Left ventricle myocardium inferior (tissue), 1 donor: ENCODE results near the gene CANT1. TPM values are rescaled to one million over a fixed set of nuclear protein-coding genes. Genes with fewer than 3 reads are reported as not detected.
A peak's percentile ranks its signal among the peaks of the same experiment; 100 is the strongest.

Source experiments
- DNase-seq: peaks from one replicate; pipeline ENCODE4 v3.0.0-alpha.2; 2020
- H3K27ac ChIP-seq: fragments of 200-600 bp; replicated peaks from 2 replicates; pipeline ENCODE4 v1.8.0; 2021
- H3K27me3 ChIP-seq: fragments of 200-600 bp; 2 replicates; pipeline ENCODE4 v1.8.0; 2021; ENCODE audit warnings: low read depth
- H3K36me3 ChIP-seq: fragments of 200-600 bp; 2 replicates; pipeline ENCODE4 v1.8.0; 2021
- H3K4me1 ChIP-seq: fragments of 200-600 bp; 2 replicates; pipeline ENCODE4 v1.8.0; 2021
- H3K4me3 ChIP-seq: fragments of 200-600 bp; 2 replicates; pipeline ENCODE4 v1.8.0; 2021; ENCODE audit warnings: mild to moderate bottlenecking, moderate library complexity
- H3K9me3 ChIP-seq: fragments of 200-600 bp; replicated peaks from 2 replicates; pipeline ENCODE4 v1.8.0; 2021
- intact Hi-C: fragments of 100-400 bp; cut with micrococcal nuclease; formaldehyde crosslinking; loops from one replicate; pipeline ENCODE4 v1.11.0; 2022
- total RNA-seq: library from RNA; stranded (reverse); fragmentation: NEBNext Ultra II Directional; extraction: Animal tissue kit (Norgen Biotek cat#: 25700); gene quantifications from one replicate; pipeline ENCODE4 v1.2.1, GENCODE V29; 2021
- TF ChIP-seq, protein P1 (sequence below): fragments of 200-600 bp; IDR thresholded peaks from 2 replicates; pipeline ENCODE4 v1.8.0; 2021; ENCODE audit warnings: antibody characterized with exemption, mild to moderate bottlenecking, borderline replicate concordance
- donor health status: DM: no; HTN: yes; CAD: no; lungs with severe emphysema.

Gene CANT1
- total RNA-seq, 1 donor from 2014 or later: 24.2 TPM

DNA sequence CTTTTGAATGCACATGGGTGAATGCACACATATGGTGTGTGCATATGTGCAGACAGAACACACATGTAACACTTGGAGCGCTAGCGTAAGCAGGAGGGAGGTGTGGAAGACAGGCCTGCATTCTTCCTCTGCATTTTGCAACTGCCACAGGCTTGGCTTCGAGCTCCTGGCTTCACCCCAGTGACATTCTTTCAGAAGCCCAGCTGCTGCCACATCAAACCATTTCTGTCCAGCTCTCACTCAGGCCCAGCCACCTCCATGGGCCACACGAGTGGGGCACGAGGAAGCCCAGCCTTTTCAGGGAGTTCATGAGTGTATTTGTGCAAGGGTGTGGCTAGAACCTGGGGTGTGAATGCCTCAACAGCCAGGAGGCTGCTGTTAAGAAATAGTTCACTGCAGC is 48.6 kb downstream of the CANT1 start:
- peak; percentile 48 for DNase-seq
- H3K9me3 ChIP-seq: no peaks in the 10 kb centered on the region
- intact Hi-C loops: no loop called here
- peaks cover 11% of the 10 kb centered on the region for H3K4me1 ChIP-seq
- TF ChIP-seq, protein P1, sequence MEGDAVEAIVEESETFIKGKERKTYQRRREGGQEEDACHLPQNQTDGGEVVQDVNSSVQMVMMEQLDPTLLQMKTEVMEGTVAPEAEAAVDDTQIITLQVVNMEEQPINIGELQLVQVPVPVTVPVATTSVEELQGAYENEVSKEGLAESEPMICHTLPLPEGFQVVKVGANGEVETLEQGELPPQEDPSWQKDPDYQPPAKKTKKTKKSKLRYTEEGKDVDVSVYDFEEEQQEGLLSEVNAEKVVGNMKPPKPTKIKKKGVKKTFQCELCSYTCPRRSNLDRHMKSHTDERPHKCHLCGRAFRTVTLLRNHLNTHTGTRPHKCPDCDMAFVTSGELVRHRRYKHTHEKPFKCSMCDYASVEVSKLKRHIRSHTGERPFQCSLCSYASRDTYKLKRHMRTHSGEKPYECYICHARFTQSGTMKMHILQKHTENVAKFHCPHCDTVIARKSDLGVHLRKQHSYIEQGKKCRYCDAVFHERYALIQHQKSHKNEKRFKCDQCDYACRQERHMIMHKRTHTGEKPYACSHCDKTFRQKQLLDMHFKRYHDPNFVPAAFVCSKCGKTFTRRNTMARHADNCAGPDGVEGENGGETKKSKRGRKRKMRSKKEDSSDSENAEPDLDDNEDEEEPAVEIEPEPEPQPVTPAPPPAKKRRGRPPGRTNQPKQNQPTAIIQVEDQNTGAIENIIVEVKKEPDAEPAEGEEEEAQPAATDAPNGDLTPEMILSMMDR: no peak
- no peaks in the 10 kb centered on the region for H3K36me3 ChIP-seq
- peak overlapping the region; percentile 70 for H3K27ac ChIP-seq
- no peaks in the 10 kb centered on the region for H3K27me3 ChIP-seq
- H3K4me3 ChIP-seq: no peak overlapping the region

DNA sequence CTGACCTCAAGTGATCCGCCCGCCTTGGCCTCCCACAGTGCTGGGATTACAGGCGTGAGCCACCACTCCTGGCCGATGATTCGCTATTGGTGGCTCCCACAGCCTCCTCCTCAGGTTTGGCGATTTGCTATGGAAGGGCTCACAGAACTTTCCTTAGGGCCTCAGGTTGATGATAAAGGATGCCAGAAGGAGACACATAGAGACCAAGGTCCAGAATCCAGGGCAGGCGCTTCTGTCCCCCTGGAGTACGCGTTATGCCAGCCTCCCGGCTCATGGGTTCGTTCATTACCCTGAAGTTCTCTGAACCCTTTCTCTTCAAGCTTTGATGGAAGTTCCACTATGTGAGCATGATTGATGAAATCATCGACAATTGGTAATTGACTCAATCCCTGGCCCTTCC is 49.8 kb downstream of the CANT1 start:
- H3K27ac ChIP-seq: no peak overlapping the region
- TF ChIP-seq, protein P1: no peak
- H3K4me3 ChIP-seq: no peak overlapping the region
- no peaks in the 10 kb centered on the region for H3K36me3 ChIP-seq
- peaks cover 11% of the 10 kb centered on the region for H3K4me1 ChIP-seq
- H3K9me3 ChIP-seq: no peaks in the 10 kb centered on the region
- no peak for DNase-seq
- intact Hi-C loops: no loop called here
- no peaks in the 10 kb centered on the region for H3K27me3 ChIP-seq

DNA sequence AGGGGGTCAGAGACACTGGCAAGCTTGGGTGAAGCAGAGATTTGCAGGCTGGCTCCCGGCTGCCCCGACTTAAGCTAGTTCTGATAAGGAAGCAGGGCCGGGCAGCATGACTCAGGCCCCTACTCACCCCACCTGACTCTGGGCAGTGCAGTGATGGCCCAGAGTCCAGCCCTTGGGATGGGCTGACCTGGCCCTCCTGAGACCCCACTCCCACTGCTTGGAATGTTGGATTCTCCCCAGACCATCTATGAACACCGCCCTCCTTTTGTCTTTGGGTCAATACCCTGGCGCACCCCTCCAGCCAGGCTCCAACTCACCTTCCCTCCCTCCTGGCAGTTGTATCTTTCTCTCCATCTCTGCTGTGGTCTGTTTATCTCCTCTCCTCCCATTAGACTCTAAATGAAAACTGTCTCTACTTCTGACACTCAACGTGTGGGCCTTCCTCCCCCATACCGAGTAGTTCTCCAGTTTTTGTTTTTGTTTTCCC is 50.9 kb downstream of the CANT1 start:
- H3K4me3 ChIP-seq: no peak overlapping the region
- no peaks in the 10 kb centered on the region for H3K36me3 ChIP-seq
- H3K27me3 ChIP-seq: no peaks in the 10 kb centered on the region
- intact Hi-C loops: no loop called here
- no peak overlapping the region for H3K27ac ChIP-seq
- H3K9me3 ChIP-seq: no peaks in the 10 kb centered on the region
- no peak for DNase-seq
- TF ChIP-seq, protein P1: no peak
- peaks cover 11% of the 10 kb centered on the region for H3K4me1 ChIP-seq

DNA sequence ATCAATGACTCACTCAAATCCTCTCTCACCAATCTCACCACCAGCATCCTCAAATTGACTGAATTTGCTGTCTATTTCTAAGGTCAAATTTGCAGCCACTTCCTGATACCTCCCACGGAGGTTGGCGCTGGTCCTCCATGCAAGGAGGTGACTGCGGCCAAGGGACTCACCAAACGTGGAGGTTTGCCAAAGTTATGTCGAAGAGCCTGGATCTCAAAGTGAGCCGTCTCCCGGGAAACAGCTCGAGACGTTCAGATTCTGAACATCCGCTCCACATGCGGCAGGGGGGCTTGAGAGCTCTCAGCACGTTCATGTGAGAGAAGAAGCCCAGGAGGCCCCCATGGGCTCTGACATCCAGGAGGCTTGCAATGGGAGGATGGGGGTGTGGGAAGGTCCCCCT is 52.4 kb downstream of the CANT1 start:
- DNase-seq: no peak

DNA sequence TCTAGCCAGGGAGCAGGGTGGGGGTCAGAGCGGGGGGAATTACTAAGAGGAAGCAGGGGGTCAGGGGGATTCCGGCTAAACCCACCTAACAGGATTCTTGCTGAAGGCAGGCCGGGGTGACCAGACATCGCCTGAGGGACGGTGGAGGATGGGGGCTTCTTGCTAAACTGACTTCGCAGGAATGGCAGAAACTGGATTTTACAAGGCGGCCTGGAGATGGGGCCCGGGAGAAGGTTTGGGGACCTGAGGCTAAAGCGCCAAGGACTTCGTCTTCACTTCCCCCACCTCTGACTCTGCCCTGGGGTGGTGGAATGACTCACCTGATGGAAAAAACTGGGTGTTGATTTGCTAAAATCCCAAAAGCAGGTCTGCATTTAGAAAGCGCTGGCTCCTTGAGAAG is 53.3 kb downstream of the CANT1 start:
- intact Hi-C loops: no loop called here
- Histone ChIP-seq H3K36me3 (no peaks in the 10 kb centered on the region), H3K4me3 (no peak overlapping the region), H3K27me3 (no peaks in the 10 kb centered on the region), H3K27ac (no peak overlapping the region), H3K4me1 (peaks cover 24% of the 10 kb centered on the region), H3K9me3 (peaks cover 4% of the 10 kb centered on the region)
- DNase-seq: no peak
- TF ChIP-seq, protein P1: no peak

More for the DNA sequence above, 52.4 kb downstream of the CANT1 start:
- H3K27ac ChIP-seq: no peak overlapping the region
- TF ChIP-seq, protein P1: no peak
- intact Hi-C loops: no loop called here
- no peaks in the 10 kb centered on the region for H3K27me3 ChIP-seq
- H3K9me3 ChIP-seq: no peaks in the 10 kb centered on the region
- no peak overlapping the region for H3K4me3 ChIP-seq
- no peaks in the 10 kb centered on the region for H3K36me3 ChIP-seq
- H3K4me1 ChIP-seq: peaks cover 21% of the 10 kb centered on the region
